SU-DHL-6 (cell line): ENCODE results near the gene NID2.

Source experiments
- H2AFZ ChIP-seq: fragments of 200-600 bp; sonication (generic); 2 replicates; pipeline ENCODE4 v1.6.1; 2014; ENCODE audit warnings: low read depth, mild to moderate bottlenecking, moderate library complexity, mixed read lengths, antibody characterized with exemption, low read length; ENCODE audit not compliant: severe bottlenecking
- H3F3A ChIP-seq: fragments of 200-600 bp; shearing (Covaris generic); 2 replicates; pipeline ENCODE4 v1.6.0; 2016; ENCODE audit warnings: antibody characterized with exemption, mild to moderate bottlenecking; ENCODE audit not compliant: insufficient read depth
- H3K27ac ChIP-seq: fragments of 200-600 bp; sonication (generic); 2 replicates; pipeline ENCODE4 v1.5.1; 2016; ENCODE audit warnings: low read depth, mild to moderate bottlenecking, low read length, moderate library complexity, mixed read lengths
- H3K27me3 ChIP-seq: fragments of 200-600 bp; sonication (generic), shearing (Covaris generic); 2 replicates; pipeline ENCODE4 v1.6.0; 2014; ENCODE audit warnings: mild to moderate bottlenecking, low read length
- H3K36me3 ChIP-seq: fragments of 200-600 bp; sonication (generic); 2 replicates; pipeline ENCODE4 v1.6.1; 2014; ENCODE audit warnings: mild to moderate bottlenecking, low read length, mixed read lengths
- H3K4me2 ChIP-seq: fragments of 300-600, 200-600 bp; shearing (Covaris generic), sonication (generic); 2 replicates; pipeline ENCODE4 v1.6.0; 2014; ENCODE audit warnings: low read length, low read depth, mild to moderate bottlenecking; ENCODE audit not compliant: poor library complexity, severe bottlenecking
- H3K4me3 ChIP-seq: fragments of 200-600 bp; sonication (generic); 2 replicates; pipeline ENCODE4 v1.5.1; 2014; ENCODE audit warnings: antibody characterized with exemption, low read length, mild to moderate bottlenecking, mixed read lengths; ENCODE audit not compliant: insufficient read depth, poor library complexity, severe bottlenecking
- H3K79me2 ChIP-seq: fragments of 200-600 bp; sonication (generic); 2 replicates; pipeline ENCODE4 v1.6.1; 2014; ENCODE audit warnings: mild to moderate bottlenecking, low read length, moderate library complexity; ENCODE audit not compliant: insufficient read depth
- H3K9ac ChIP-seq: fragments of 200-600 bp; sonication (generic); 2 replicates; pipeline ENCODE4 v1.7.0; 2014; ENCODE audit warnings: mild to moderate bottlenecking, low read length
- H3K9me2 ChIP-seq: fragments of 200-600 bp; sonication (generic); replicated peaks from 2 replicates; pipeline ENCODE4 v1.6.1; 2014; ENCODE audit warnings: low read length; ENCODE audit not compliant: insufficient read depth
- H3K9me3 ChIP-seq: fragments of 200-600 bp; sonication (generic); 2 replicates; pipeline ENCODE4 v1.6.1; 2014; ENCODE audit warnings: low read length, mixed read lengths; ENCODE audit not compliant: insufficient read depth
- H4K20me1 ChIP-seq: fragments of 200-600 bp; sonication (generic); 2 replicates; pipeline ENCODE4 v1.6.1; 2014; ENCODE audit warnings: low read depth, mild to moderate bottlenecking, antibody characterized with exemption, low read length, moderate library complexity, mixed read lengths
- CTCF ChIP-seq: fragments of 200-600 bp; sonication (generic); IDR thresholded peaks from one replicate; pipeline ENCODE4 v1.5.1; 2017; ENCODE audit warnings: antibody characterized with exemption, mild to moderate bottlenecking, low read length, moderate library complexity; ENCODE audit not compliant: insufficient read depth, poor library complexity, severe bottlenecking
- EZH2phosphoT487 ChIP-seq: fragments of 200-600 bp; sonication (generic), shearing (Covaris generic); conservative IDR thresholded peaks from 2 replicates; pipeline ENCODE4 v1.6.1; 2018; ENCODE audit warnings: mild to moderate bottlenecking, antibody characterized with exemption, low read length, moderate library complexity, mixed read lengths

Gene NID2

GRCh38 chr14:52080808-52081755, 12.2 kb upstream of the NID2 start:
- H4K20me1 ChIP-seq, result no peaks in the 10 kb centered on the region
- H3K27ac ChIP-seq, result no peak overlapping the region
- no peaks in the 10 kb centered on the region for H3K27me3 ChIP-seq
- H3K4me2 ChIP-seq, result no peak overlapping the region
- H3K36me3 ChIP-seq, result no peaks in the 10 kb centered on the region
- H3K9ac ChIP-seq, result no peak overlapping the region
- no peaks in the 10 kb centered on the region for H3K9me3 ChIP-seq
- H3K4me3 ChIP-seq, result no peak overlapping the region
- TF ChIP-seq EZH2phosphoT487, result no peak
- no peak for TF ChIP-seq CTCF
- no peaks in the 10 kb centered on the region for H3K9me2 ChIP-seq
- no peaks in the 10 kb centered on the region for H3F3A ChIP-seq
- no peak overlapping the region for H2AFZ ChIP-seq
- H3K79me2 ChIP-seq, result no peaks in the 10 kb centered on the region

GRCh38 chr14:52080158-52080800, 11.4 kb upstream of the NID2 start:
- H3K36me3 ChIP-seq, result no peaks in the 10 kb centered on the region
- no peaks in the 10 kb centered on the region for H4K20me1 ChIP-seq
- H3K27me3 ChIP-seq, result no peaks in the 10 kb centered on the region
- H3K79me2 ChIP-seq, result no peaks in the 10 kb centered on the region
- no peaks in the 10 kb centered on the region for H3F3A ChIP-seq
- no peaks in the 10 kb centered on the region for H3K9me2 ChIP-seq
- no peaks in the 10 kb centered on the region for H3K9me3 ChIP-seq
- H3K4me2 ChIP-seq, result no peak overlapping the region
- no peak overlapping the region for H3K27ac ChIP-seq
- no peak overlapping the region for H2AFZ ChIP-seq
- no peak for TF ChIP-seq CTCF
- no peak for TF ChIP-seq EZH2phosphoT487
- H3K4me3 ChIP-seq, result no peak overlapping the region
- H3K9ac ChIP-seq, result no peak overlapping the region

- Histone ChIP-seq H3K4me2 (no peak overlapping the region), H2AFZ (no peak overlapping the region), H3K9me2 (no peaks in the 10 kb centered on the region), H3K27ac (no peak overlapping the region), H3K9ac (no peak overlapping the region), H3F3A (no peaks in the 10 kb centered on the region), H3K4me3 (no peak overlapping the region), H3K36me3 (no peaks in the 10 kb centered on the region), H3K79me2 (no peaks in the 10 kb centered on the region), H4K20me1 (no peaks in the 10 kb centered on the region), H3K27me3 (no peaks in the 10 kb centered on the region), H3K9me3 (no peaks in the 10 kb centered on the region; the same call in 1 of the 2 replicates)
- TF ChIP-seq EZH2phosphoT487, result no peak
- TF ChIP-seq CTCF, result no peak
These were observed 10.5 kb upstream of the NID2 start for GRCh38 chr14:52079239-52079959.
